GM06990 (cell line): ENCODE measurements around the gene ATP4B.
A peak's percentile ranks its signal among the peaks of the same experiment; 100 is the strongest.
"Not testable (repeated sequence)": the region's sequence is repeated elsewhere in the genome, so short reads cannot be mapped to it uniquely, and the experiment has no call there.

Experiments
- DNase-seq: peaks from one replicate; pipeline ENCODE4 v3.0.0-alpha.2; 2011; ENCODE audit not compliant: insufficient read length; ENCODE audit errors: extremely low read depth
- H3K27me3 ChIP-seq: replicated peaks from 2 replicates; pipeline ENCODE4 v1.6.0; 2011; ENCODE audit warnings: low read length; ENCODE audit not compliant: control insufficient read depth, insufficient read depth
- H3K36me3 ChIP-seq: 2 replicates; pipeline ENCODE4 v1.5.1; 2011; ENCODE audit warnings: low read length; ENCODE audit not compliant: control insufficient read depth, insufficient read depth
- H3K4me3 ChIP-seq: replicated peaks from 2 replicates; pipeline ENCODE4 v1.5.1; 2011; ENCODE audit warnings: low read depth, mild to moderate bottlenecking, control low read depth, low read length
- CTCF ChIP-seq: IDR thresholded peaks from 2 replicates; pipeline ENCODE4 v1.5.1; 2011; ENCODE audit warnings: low read length, control low read depth, mild to moderate bottlenecking, inconsistent platforms; ENCODE audit not compliant: insufficient read depth, poor library complexity, severe bottlenecking

ATP4B gene

GRCh38 chr13:113623491-113624234, 34.3 kb downstream of the ATP4B start:
- Histone ChIP-seq H3K27me3 (no peaks in the 10 kb centered on the region), H3K4me3 (no peak overlapping the region), H3K36me3 (peaks cover 20% of the 10 kb centered on the region)
- no peak for DNase-seq
- no peak for TF ChIP-seq CTCF

- H3K4me3 ChIP-seq, result no peak overlapping the region
- peaks cover 20% of the 10 kb centered on the region for H3K36me3 ChIP-seq
These were observed 35.1 kb downstream of the ATP4B start for GRCh38 chr13:113622791-113623490.

GRCh38 chr13:113621986-113622550, 35.9 kb downstream of the ATP4B start:
- not testable (repeated sequence) for H3K27me3 ChIP-seq

More at GRCh38 chr13:113622791-113623490, 35.1 kb downstream of the ATP4B start:
- DNase-seq, result no peak
- no peaks in the 10 kb centered on the region for H3K27me3 ChIP-seq
- no peak for TF ChIP-seq CTCF

GRCh38 chr13:113621498-113621897, 36.5 kb downstream of the ATP4B start:
- peak; percentile 7 for TF ChIP-seq CTCF
- not testable (repeated sequence) for DNase-seq, H3K4me3 ChIP-seq, H3K27me3 ChIP-seq
- H3K36me3 ChIP-seq, result peaks cover 20% of the 10 kb centered on the region

More at GRCh38 chr13:113621986-113622550, 35.9 kb downstream of the ATP4B start:
- H3K36me3 ChIP-seq, result peaks cover 18% of the 10 kb centered on the region
- H3K4me3 ChIP-seq, DNase-seq: not testable (repeated sequence)

GRCh38 chr13:113621046-113621445, 37.0 kb downstream of the ATP4B start:
- peaks cover 20% of the 10 kb centered on the region for H3K36me3 ChIP-seq
- no peak for DNase-seq
- TF ChIP-seq CTCF, result no peak
- no peaks in the 10 kb centered on the region for H3K27me3 ChIP-seq
- no peak overlapping the region for H3K4me3 ChIP-seq

- peaks cover 20% of the 10 kb centered on the region for H3K36me3 ChIP-seq
These were observed 37.8 kb downstream of the ATP4B start for GRCh38 chr13:113620036-113620796.

More at GRCh38 chr13:113620036-113620796, 37.8 kb downstream of the ATP4B start:
- H3K27me3 ChIP-seq, result no peaks in the 10 kb centered on the region
- TF ChIP-seq CTCF, result no peak
- H3K4me3 ChIP-seq, result no peak overlapping the region
- no peak for DNase-seq
